Measurements from ENCODE around the gene PRM1.

DNA sequence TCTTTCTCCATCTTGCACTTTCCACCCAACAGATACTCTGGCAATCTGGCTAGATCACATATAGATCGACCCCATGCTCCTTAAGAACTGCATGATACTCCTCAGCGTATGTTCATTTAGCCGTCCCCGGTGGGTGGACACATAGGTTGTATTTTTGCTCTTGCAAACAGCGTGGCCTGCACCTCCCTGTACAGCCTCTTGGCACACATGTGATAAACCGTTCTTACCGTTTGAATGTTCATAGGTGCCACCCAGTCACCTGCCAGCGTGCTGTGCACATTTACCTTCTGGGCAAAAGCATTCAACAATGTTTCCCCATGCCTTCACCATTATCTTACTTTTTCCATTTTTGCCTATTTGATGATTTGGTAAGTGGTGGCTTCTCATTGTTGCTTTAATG lies 18.2 kb downstream of the PRM1 start:
- TF ChIP-seq, protein P1, sequence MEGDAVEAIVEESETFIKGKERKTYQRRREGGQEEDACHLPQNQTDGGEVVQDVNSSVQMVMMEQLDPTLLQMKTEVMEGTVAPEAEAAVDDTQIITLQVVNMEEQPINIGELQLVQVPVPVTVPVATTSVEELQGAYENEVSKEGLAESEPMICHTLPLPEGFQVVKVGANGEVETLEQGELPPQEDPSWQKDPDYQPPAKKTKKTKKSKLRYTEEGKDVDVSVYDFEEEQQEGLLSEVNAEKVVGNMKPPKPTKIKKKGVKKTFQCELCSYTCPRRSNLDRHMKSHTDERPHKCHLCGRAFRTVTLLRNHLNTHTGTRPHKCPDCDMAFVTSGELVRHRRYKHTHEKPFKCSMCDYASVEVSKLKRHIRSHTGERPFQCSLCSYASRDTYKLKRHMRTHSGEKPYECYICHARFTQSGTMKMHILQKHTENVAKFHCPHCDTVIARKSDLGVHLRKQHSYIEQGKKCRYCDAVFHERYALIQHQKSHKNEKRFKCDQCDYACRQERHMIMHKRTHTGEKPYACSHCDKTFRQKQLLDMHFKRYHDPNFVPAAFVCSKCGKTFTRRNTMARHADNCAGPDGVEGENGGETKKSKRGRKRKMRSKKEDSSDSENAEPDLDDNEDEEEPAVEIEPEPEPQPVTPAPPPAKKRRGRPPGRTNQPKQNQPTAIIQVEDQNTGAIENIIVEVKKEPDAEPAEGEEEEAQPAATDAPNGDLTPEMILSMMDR (IDR thresholded peaks at IDR 0.05), result no peak
- TF ChIP-seq POLR2AphosphoS5 (IDR thresholded peaks at IDR 0.05) (no peak), POLR2A (IDR thresholded peaks at IDR 0.05) (no peak)

All from breast epithelium (tissue), 3 donors.